ENCODE results near the gene HERPUD2. TPM values are rescaled to one million over a fixed set of nuclear protein-coding genes. Genes with fewer than 3 reads are reported as not detected.

Gene HERPUD2
- total RNA-seq, 1 donor from 2014 or later: 31.8 TPM

GRCh38 chr7:35734001-35734483 lies 39.1 kb upstream of the HERPUD2 start:
- no peak for DNase-seq (ENCODE audit: extremely low spot score, unreplicated experiment)
- no peak overlapping the region for H3K27ac Mint-ChIP-seq (ENCODE audit: unreplicated experiment)
- no peak for TF ChIP-seq CTCF (IDR thresholded peaks at IDR 0.05)
- no peak overlapping the region for H3K4me3 Mint-ChIP-seq (ENCODE audit: unreplicated experiment)
- H3K9me3 Mint-ChIP-seq (ENCODE audit: unreplicated experiment): no peaks in the 10 kb centered on the region
- H3K27me3 Mint-ChIP-seq (ENCODE audit: unreplicated experiment): no peaks in the 10 kb centered on the region
- no peaks in the 10 kb centered on the region for H3K36me3 Mint-ChIP-seq (ENCODE audit: unreplicated experiment)
- H3K4me1 Mint-ChIP-seq (ENCODE audit: unreplicated experiment): peaks cover 6% of the 10 kb centered on the region

- Mint-ChIP-seq H3K4me3 (ENCODE audit: unreplicated experiment) (no peak overlapping the region), H3K36me3 (ENCODE audit: unreplicated experiment) (no peaks in the 10 kb centered on the region), H3K4me1 (ENCODE audit: unreplicated experiment) (peaks cover 13% of the 10 kb centered on the region), H3K9me3 (ENCODE audit: unreplicated experiment) (no peaks in the 10 kb centered on the region), H3K27ac (ENCODE audit: unreplicated experiment) (no peak overlapping the region), H3K27me3 (ENCODE audit: unreplicated experiment) (no peaks in the 10 kb centered on the region)
- DNase-seq (ENCODE audit: extremely low spot score, unreplicated experiment): no peak
- TF ChIP-seq CTCF (IDR thresholded peaks at IDR 0.05): no peak
These were observed 36.4 kb upstream of the HERPUD2 start for GRCh38 chr7:35731349-35731748.

GRCh38 chr7:35729061-35729783 lies 34.3 kb upstream of the HERPUD2 start:
- Mint-ChIP-seq H3K27me3 (ENCODE audit: unreplicated experiment) (no peaks in the 10 kb centered on the region), H3K4me3 (ENCODE audit: unreplicated experiment) (no peak overlapping the region), H3K36me3 (ENCODE audit: unreplicated experiment) (no peaks in the 10 kb centered on the region), H3K27ac (ENCODE audit: unreplicated experiment) (no peak overlapping the region), H3K4me1 (ENCODE audit: unreplicated experiment) (peaks cover 13% of the 10 kb centered on the region), H3K9me3 (ENCODE audit: unreplicated experiment) (no peaks in the 10 kb centered on the region)
- no peak for TF ChIP-seq CTCF (IDR thresholded peaks at IDR 0.05)
- no peak for DNase-seq (ENCODE audit: extremely low spot score, unreplicated experiment)

GRCh38 chr7:35728412-35729060 lies 33.6 kb upstream of the HERPUD2 start:
- Mint-ChIP-seq H3K36me3 (ENCODE audit: unreplicated experiment) (no peaks in the 10 kb centered on the region), H3K4me1 (ENCODE audit: unreplicated experiment) (peaks cover 8% of the 10 kb centered on the region), H3K27me3 (ENCODE audit: unreplicated experiment) (no peaks in the 10 kb centered on the region), H3K9me3 (ENCODE audit: unreplicated experiment) (no peaks in the 10 kb centered on the region), H3K4me3 (ENCODE audit: unreplicated experiment) (no peak overlapping the region), H3K27ac (ENCODE audit: unreplicated experiment) (no peak overlapping the region)
- TF ChIP-seq CTCF (IDR thresholded peaks at IDR 0.05): no peak
- no peak for DNase-seq (ENCODE audit: extremely low spot score, unreplicated experiment)

GRCh38 chr7:35727571-35727970 lies 32.6 kb upstream of the HERPUD2 start:
- Mint-ChIP-seq H3K4me1 (ENCODE audit: unreplicated experiment) (peaks cover 8% of the 10 kb centered on the region), H3K4me3 (ENCODE audit: unreplicated experiment) (no peak overlapping the region), H3K27ac (ENCODE audit: unreplicated experiment) (no peak overlapping the region), H3K36me3 (ENCODE audit: unreplicated experiment) (no peaks in the 10 kb centered on the region), H3K9me3 (ENCODE audit: unreplicated experiment) (no peaks in the 10 kb centered on the region), H3K27me3 (ENCODE audit: unreplicated experiment) (no peaks in the 10 kb centered on the region)
- TF ChIP-seq CTCF (IDR thresholded peaks at IDR 0.05): no peak
- DNase-seq (ENCODE audit: extremely low spot score, unreplicated experiment): no peak
